Measurements from ENCODE around the gene B3GAT2. TPM values are rescaled to one million over a fixed set of nuclear protein-coding genes. Genes with fewer than 3 reads are reported as not detected.

B3GAT2 gene
- total RNA-seq, 1 experiment from 2014 or later = 0.11 TPM

DNA sequence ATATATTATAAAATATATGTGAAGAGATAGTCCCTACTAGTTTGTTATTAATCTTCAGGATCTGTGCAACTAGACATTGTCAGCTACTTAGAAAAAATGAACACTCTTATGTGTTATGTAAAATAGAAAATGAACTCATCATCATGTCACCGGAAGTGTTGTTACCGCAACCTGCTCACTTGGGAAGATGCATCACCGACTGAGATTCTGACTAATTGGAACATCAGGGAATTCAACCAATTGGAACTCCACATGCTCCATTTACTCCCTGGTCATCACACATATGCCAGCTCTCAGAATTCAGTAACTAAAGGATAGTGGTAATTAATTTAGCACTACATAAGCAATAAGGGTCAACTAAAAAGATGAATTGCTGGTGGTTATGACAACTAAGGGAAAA lies 16.7 kb upstream of the B3GAT2 start:
- TF ChIP-seq, protein P1, sequence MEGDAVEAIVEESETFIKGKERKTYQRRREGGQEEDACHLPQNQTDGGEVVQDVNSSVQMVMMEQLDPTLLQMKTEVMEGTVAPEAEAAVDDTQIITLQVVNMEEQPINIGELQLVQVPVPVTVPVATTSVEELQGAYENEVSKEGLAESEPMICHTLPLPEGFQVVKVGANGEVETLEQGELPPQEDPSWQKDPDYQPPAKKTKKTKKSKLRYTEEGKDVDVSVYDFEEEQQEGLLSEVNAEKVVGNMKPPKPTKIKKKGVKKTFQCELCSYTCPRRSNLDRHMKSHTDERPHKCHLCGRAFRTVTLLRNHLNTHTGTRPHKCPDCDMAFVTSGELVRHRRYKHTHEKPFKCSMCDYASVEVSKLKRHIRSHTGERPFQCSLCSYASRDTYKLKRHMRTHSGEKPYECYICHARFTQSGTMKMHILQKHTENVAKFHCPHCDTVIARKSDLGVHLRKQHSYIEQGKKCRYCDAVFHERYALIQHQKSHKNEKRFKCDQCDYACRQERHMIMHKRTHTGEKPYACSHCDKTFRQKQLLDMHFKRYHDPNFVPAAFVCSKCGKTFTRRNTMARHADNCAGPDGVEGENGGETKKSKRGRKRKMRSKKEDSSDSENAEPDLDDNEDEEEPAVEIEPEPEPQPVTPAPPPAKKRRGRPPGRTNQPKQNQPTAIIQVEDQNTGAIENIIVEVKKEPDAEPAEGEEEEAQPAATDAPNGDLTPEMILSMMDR (IDR thresholded peaks at IDR 0.05; ENCODE audit: insufficient read depth in 1 of 2, low read depth in 1 of 2, low read length in 1 of 2, severe bottlenecking in 1 of 2, unreplicated experiment in 1 of 2) = no peak
- no peaks in the 10 kb centered on the region for H3K4me1 ChIP-seq
- no peak overlapping the region for H3K4me3 Mint-ChIP-seq (ENCODE audit: unreplicated experiment)
- H3K27me3 ChIP-seq (replicated peaks; ENCODE audit: control insufficient read depth, insufficient read depth, low read length) = no peaks in the 10 kb centered on the region
- intact Hi-C loops (cut with micrococcal nuclease; ENCODE audit: unreplicated experiment) = no loop called here
- ChIA-PET CTCF (no interaction called here), POLR2A (no interaction called here)
- peaks cover 22% of the 10 kb centered on the region for H3K27me3 Mint-ChIP-seq (ENCODE audit: insufficient read depth, unreplicated experiment)
- no peaks in the 10 kb centered on the region for H3K9me3 ChIP-seq
- no TSS peak for BruUV-seq (replicated peaks)
- no peaks in the 10 kb centered on the region for H3K4me1 Mint-ChIP-seq (ENCODE audit: low read depth, unreplicated experiment)
- H3K9me3 Mint-ChIP-seq (ENCODE audit: unreplicated experiment) = peaks cover 11% of the 10 kb centered on the region
- DNase-seq = no peak
- H3K36me3 Mint-ChIP-seq (ENCODE audit: insufficient read depth, unreplicated experiment) = peaks cover 6% of the 10 kb centered on the region
- H3K36me3 ChIP-seq (ENCODE audit: control insufficient read depth, insufficient read depth, low read length) = no peaks in the 10 kb centered on the region
- H3K27ac Mint-ChIP-seq (ENCODE audit: unreplicated experiment) = no peak overlapping the region
- no peak overlapping the region for H3K4me3 ChIP-seq (ENCODE audit: low read depth, low read length)

DNA sequence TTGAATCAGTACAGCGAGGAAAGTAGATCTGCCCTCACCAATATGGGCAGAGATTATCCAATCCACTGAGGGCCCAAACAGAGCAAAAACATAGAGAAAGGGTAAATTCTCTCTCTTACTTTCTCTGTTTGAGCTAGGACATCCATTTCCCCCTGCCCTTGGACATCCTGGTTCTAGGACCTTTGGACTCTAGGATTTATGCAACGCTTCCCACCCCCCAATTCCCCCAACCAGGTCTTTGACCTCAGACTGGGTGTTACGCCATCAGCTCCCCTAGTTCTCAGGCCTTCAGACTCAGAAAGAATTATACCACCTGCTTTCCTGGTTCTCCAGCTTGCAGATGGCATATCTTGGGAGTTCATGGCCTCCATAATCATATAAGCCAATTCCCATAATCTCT lies 10.2 kb upstream of the B3GAT2 start:
- H3K36me3 Mint-ChIP-seq (ENCODE audit: insufficient read depth, unreplicated experiment) = no peaks in the 10 kb centered on the region
- no peaks in the 10 kb centered on the region for H3K4me1 ChIP-seq
- no peaks in the 10 kb centered on the region for H3K4me1 Mint-ChIP-seq (ENCODE audit: low read depth, unreplicated experiment)
- H3K27me3 Mint-ChIP-seq (ENCODE audit: insufficient read depth, unreplicated experiment) = no peaks in the 10 kb centered on the region
- ChIA-PET POLR2A (no interaction called here), CTCF (interaction anchor here (0.8 kb wide), 1 partner anchor 11 kb away, joined by 3 read pairs; no protein-coding TSS in a partner anchor)
- no peaks in the 10 kb centered on the region for H3K9me3 Mint-ChIP-seq (ENCODE audit: unreplicated experiment)
- intact Hi-C loops (cut with micrococcal nuclease; ENCODE audit: unreplicated experiment) = loop anchor here (1.0 kb wide), 1 partner anchor 10 kb away; the partner anchor contains the start of gene B3GAT2
- no peaks in the 10 kb centered on the region for H3K27me3 ChIP-seq (replicated peaks; ENCODE audit: control insufficient read depth, insufficient read depth, low read length)
- H3K9me3 ChIP-seq = no peaks in the 10 kb centered on the region
- H3K36me3 ChIP-seq (ENCODE audit: control insufficient read depth, insufficient read depth, low read length) = no peaks in the 10 kb centered on the region
- no TSS peak for BruUV-seq (replicated peaks)
- H3K4me3 ChIP-seq (ENCODE audit: low read depth, low read length) = no peak overlapping the region
- H3K4me3 Mint-ChIP-seq (ENCODE audit: unreplicated experiment) = no peak overlapping the region
- TF ChIP-seq, protein P1 (IDR thresholded peaks at IDR 0.05; ENCODE audit: insufficient read depth in 1 of 2, low read depth in 1 of 2, low read length in 1 of 2, severe bottlenecking in 1 of 2, unreplicated experiment in 1 of 2) = no peak
- DNase-seq = no peak
- H3K27ac Mint-ChIP-seq (ENCODE audit: unreplicated experiment) = no peak overlapping the region

DNA sequence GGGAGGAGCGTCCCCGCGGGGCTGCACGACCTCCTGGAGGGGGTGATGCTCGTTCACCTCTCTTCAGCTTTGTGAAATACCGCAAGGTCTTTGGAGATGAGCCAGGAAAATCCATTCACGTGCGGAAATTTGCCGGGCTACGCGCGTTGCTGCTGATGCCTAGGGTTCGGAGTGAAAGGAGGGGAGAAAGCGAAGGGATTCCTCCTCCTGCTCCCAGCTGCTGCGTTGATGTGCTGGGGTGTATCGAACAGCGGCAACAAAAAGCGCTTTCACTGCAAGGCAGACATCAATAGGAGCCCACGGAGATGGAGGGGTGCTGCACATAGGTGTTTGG lies 391 bp upstream of the B3GAT2 start:
- no peaks in the 10 kb centered on the region for H3K36me3 ChIP-seq (ENCODE audit: control insufficient read depth, insufficient read depth, low read length)
- no peaks in the 10 kb centered on the region for H3K27me3 ChIP-seq (replicated peaks; ENCODE audit: control insufficient read depth, insufficient read depth, low read length)
- BruUV-seq (replicated peaks) = no TSS peak
- intact Hi-C loops (cut with micrococcal nuclease; ENCODE audit: unreplicated experiment) = loop anchor here (1.0 to 5.0 kb wide), 3 partner anchors 10 to 735 kb away; no protein-coding TSS in a partner anchor
- H3K4me3 ChIP-seq (ENCODE audit: low read depth, low read length) = no peak overlapping the region
- H3K27ac Mint-ChIP-seq (ENCODE audit: unreplicated experiment) = no peak overlapping the region
- no peak overlapping the region for H3K4me3 Mint-ChIP-seq (ENCODE audit: unreplicated experiment)
- H3K9me3 ChIP-seq = no peaks in the 10 kb centered on the region
- no peaks in the 10 kb centered on the region for H3K36me3 Mint-ChIP-seq (ENCODE audit: insufficient read depth, unreplicated experiment)
- TF ChIP-seq, protein P1 (IDR thresholded peaks at IDR 0.05; ENCODE audit: insufficient read depth in 1 of 2, low read depth in 1 of 2, low read length in 1 of 2, severe bottlenecking in 1 of 2, unreplicated experiment in 1 of 2) = no peak
- H3K4me1 Mint-ChIP-seq (ENCODE audit: low read depth, unreplicated experiment) = no peaks in the 10 kb centered on the region
- H3K9me3 Mint-ChIP-seq (ENCODE audit: unreplicated experiment) = no peaks in the 10 kb centered on the region
- peaks cover 13% of the 10 kb centered on the region for H3K27me3 Mint-ChIP-seq (ENCODE audit: insufficient read depth, unreplicated experiment)
- H3K4me1 ChIP-seq = no peaks in the 10 kb centered on the region
- ChIA-PET POLR2A (no interaction called here), CTCF (no interaction called here)
- no peak for DNase-seq
